Neuron (in vitro differentiated cells): ENCODE measurements around the gene TMEM132C.

ENCODE experiments used
- H2AFZ ChIP-seq: one replicate; pipeline ENCODE4 v1.6.1; 2013; ENCODE audit warnings: low read depth, mild to moderate bottlenecking, inconsistent platforms, low read length, moderate library complexity
- H3K27me3 ChIP-seq: one replicate; pipeline ENCODE4 v1.6.1; 2013; ENCODE audit warnings: low read length; ENCODE audit not compliant: insufficient read depth
- H3K36me3 ChIP-seq: one replicate; pipeline ENCODE4 v1.6.1; 2013; ENCODE audit warnings: low read length; ENCODE audit not compliant: insufficient read depth
- H3K4me1 ChIP-seq: one replicate; pipeline ENCODE4 v1.6.1; 2013; ENCODE audit warnings: low read length; ENCODE audit not compliant: insufficient read depth
- H3K4me3 ChIP-seq: 2 replicates; pipeline ENCODE4 v1.5.1; 2013; ENCODE audit warnings: mild to moderate bottlenecking, low read length, moderate library complexity
- H3K9me3 ChIP-seq: one replicate; pipeline ENCODE4 v1.6.1; 2013; ENCODE audit warnings: low read length

Gene TMEM132C

GRCh38 chr12:128609861-128610260 is 342.9 kb downstream of the TMEM132C start:
- no peaks in the 10 kb centered on the region for H3K36me3 ChIP-seq
- H3K27me3 ChIP-seq: no peaks in the 10 kb centered on the region
- no peak overlapping the region for H2AFZ ChIP-seq
- no peaks in the 10 kb centered on the region for H3K9me3 ChIP-seq
- H3K4me3 ChIP-seq: no peak overlapping the region
- H3K4me1 ChIP-seq: peaks cover 25% of the 10 kb centered on the region

- H3K4me1 ChIP-seq: peaks cover 25% of the 10 kb centered on the region
- no peak overlapping the region for H3K4me3 ChIP-seq
- H2AFZ ChIP-seq: no peak overlapping the region
- no peaks in the 10 kb centered on the region for H3K27me3 ChIP-seq
- H3K9me3 ChIP-seq: no peaks in the 10 kb centered on the region
- no peaks in the 10 kb centered on the region for H3K36me3 ChIP-seq
These were observed 344.8 kb downstream of the TMEM132C start for GRCh38 chr12:128611736-128612135.

GRCh38 chr12:128612150-128612850 is 345.3 kb downstream of the TMEM132C start:
- Histone ChIP-seq H3K27me3 (no peaks in the 10 kb centered on the region), H3K4me3 (no peak overlapping the region), H2AFZ (no peak overlapping the region), H3K4me1 (peaks cover 25% of the 10 kb centered on the region), H3K9me3 (no peaks in the 10 kb centered on the region), H3K36me3 (no peaks in the 10 kb centered on the region)

DNA sequence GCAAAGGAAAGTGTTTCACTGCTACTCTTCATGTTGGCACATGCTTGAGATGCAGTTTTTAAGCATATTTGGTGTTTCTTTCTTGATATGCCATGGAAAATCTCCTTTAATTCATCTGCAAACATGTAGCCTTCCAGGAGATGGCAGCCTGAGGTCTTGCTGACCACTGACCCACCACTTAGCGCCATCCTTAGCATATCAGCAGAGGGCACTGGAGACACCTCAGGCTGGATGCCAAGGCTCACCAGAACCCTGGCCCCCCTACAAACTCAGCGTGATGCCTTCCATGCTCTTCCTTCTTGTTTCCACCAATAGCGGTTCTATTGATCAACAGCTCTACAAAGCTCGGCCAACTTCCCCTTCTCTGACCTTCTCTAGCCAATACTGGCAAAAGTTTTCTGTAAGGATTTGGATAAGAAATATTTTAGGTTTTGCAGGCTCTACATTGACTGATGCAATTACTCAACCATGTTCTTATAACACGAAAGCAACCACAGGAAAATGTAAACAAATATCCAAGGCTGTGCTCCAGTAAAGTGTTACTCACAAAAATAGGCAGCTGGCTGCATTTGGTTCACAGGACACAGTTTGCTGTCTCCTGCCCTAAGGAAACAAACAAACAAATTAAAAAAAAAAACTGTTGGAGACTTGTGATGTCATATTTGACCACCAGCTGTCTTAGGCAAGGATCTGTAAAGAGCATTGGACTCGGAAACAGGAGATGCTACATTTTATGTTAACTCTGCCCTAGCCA is 347.0 kb downstream of the TMEM132C start:
- H3K4me3 ChIP-seq: no peak overlapping the region
- no peaks in the 10 kb centered on the region for H3K36me3 ChIP-seq
- H3K27me3 ChIP-seq: no peaks in the 10 kb centered on the region
- peaks cover 25% of the 10 kb centered on the region for H3K4me1 ChIP-seq
- H3K9me3 ChIP-seq: no peaks in the 10 kb centered on the region
- H2AFZ ChIP-seq: no peak overlapping the region

- no peaks in the 10 kb centered on the region for H3K9me3 ChIP-seq
- no peaks in the 10 kb centered on the region for H3K27me3 ChIP-seq
- no peak overlapping the region for H3K4me3 ChIP-seq
- H2AFZ ChIP-seq: no peak overlapping the region
- H3K4me1 ChIP-seq: peaks cover 8% of the 10 kb centered on the region
- H3K36me3 ChIP-seq: no peaks in the 10 kb centered on the region
These were observed 350.4 kb downstream of the TMEM132C start for GRCh38 chr12:128617304-128617833.

GRCh38 chr12:128619263-128619662 is 352.3 kb downstream of the TMEM132C start:
- Histone ChIP-seq H2AFZ (no peak overlapping the region), H3K9me3 (no peaks in the 10 kb centered on the region), H3K36me3 (no peaks in the 10 kb centered on the region), H3K4me3 (no peak overlapping the region), H3K27me3 (no peaks in the 10 kb centered on the region), H3K4me1 (no peaks in the 10 kb centered on the region)

- Histone ChIP-seq H3K4me3 (no peak overlapping the region), H3K27me3 (no peaks in the 10 kb centered on the region), H2AFZ (no peak overlapping the region), H3K36me3 (no peaks in the 10 kb centered on the region), H3K4me1 (no peaks in the 10 kb centered on the region), H3K9me3 (no peaks in the 10 kb centered on the region)
These were observed 354.3 kb downstream of the TMEM132C start for GRCh38 chr12:128621304-128621703.

- Histone ChIP-seq H3K4me3 (no peak overlapping the region), H3K27me3 (no peaks in the 10 kb centered on the region), H3K4me1 (no peaks in the 10 kb centered on the region), H3K9me3 (no peaks in the 10 kb centered on the region), H2AFZ (no peak overlapping the region), H3K36me3 (no peaks in the 10 kb centered on the region)
These were observed 356.8 kb downstream of the TMEM132C start for GRCh38 chr12:128623748-128624147.

- Histone ChIP-seq H3K4me1 (no peaks in the 10 kb centered on the region), H3K36me3 (no peaks in the 10 kb centered on the region)
These were observed 359.9 kb downstream of the TMEM132C start for GRCh38 chr12:128626808-128627320.

DNA sequence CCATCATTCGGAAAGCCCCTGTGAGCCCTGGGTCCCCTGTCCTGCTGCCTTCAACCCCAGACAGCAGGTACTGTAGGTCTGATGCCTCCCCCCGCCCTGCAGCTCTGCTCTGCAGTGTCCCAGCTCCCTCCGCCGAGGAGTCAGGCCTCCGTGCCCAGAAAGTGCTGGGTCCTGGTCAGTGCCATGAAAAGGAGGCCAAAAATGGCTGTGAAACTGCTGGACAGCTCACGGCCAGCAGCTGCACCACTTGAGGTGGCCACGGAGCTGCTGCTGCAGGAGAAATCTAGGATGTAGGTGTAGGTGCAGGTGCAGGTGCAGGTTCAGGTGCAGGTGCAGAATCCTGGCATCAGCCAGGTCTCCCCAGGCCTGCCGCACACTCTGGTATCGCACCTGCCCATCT is 360.7 kb downstream of the TMEM132C start:
- no peak overlapping the region for H3K4me3 ChIP-seq
- no peaks in the 10 kb centered on the region for H3K4me1 ChIP-seq
- H3K27me3 ChIP-seq: no peaks in the 10 kb centered on the region
- H3K36me3 ChIP-seq: no peaks in the 10 kb centered on the region
- H3K9me3 ChIP-seq: no peaks in the 10 kb centered on the region
- H2AFZ ChIP-seq: no peak overlapping the region

More at GRCh38 chr12:128626808-128627320, 359.9 kb downstream of the TMEM132C start:
- Histone ChIP-seq H3K9me3 (no peaks in the 10 kb centered on the region), H3K27me3 (no peaks in the 10 kb centered on the region), H2AFZ (no peak overlapping the region), H3K4me3 (no peak overlapping the region)

GRCh38 chr12:128629979-128630378 is 363.0 kb downstream of the TMEM132C start:
- Histone ChIP-seq H3K4me1 (peaks cover 6% of the 10 kb centered on the region), H2AFZ (no peak overlapping the region), H3K4me3 (no peak overlapping the region), H3K36me3 (no peaks in the 10 kb centered on the region), H3K9me3 (peaks cover 3% of the 10 kb centered on the region), H3K27me3 (no peaks in the 10 kb centered on the region)

DNA sequence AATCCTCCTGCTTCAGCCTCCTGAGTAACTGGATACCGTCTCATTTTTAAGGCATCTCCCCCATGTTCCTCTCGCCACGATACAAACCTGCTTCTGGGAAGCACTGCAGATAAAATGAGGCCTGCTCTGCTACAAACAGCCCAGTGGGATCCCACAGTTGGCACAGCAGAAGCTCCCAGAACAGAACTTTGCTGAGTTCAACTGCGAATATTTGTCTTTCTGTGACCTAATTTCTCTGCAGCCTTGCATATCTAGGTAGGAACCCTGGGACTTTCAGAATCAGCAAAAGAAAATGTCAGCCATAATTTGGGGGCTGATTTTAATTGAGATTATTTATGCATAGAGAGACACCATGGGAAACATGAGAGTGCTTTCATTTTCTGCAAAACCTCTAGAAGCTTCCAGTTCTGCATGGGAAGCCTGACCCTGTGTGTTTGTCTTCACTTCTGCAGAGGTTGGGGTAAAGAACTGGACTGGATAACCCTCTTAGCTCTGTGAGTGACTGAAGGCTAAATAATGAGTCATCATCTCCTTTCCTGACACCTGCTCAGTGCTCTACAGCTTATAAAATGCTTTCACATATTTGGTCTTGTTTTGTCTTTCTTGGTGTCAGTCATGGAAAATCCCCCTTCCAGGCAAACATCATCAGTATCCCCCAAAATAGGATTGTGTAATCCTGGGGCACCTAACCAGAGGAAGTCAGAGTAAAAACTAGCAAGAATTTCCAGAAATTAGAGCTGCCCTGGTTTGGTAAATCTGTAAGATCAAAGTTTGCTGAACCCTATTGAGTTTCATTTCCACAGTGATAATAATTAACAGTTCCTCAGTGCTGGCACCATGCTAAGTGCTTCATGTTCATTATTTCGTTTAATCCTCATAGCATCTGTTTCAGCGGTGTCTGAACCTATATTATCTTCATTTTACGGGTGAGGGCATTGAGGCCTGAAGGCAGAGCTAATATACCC is 371.0 kb downstream of the TMEM132C start:
- no peaks in the 10 kb centered on the region for H3K36me3 ChIP-seq
- H3K27me3 ChIP-seq: no peaks in the 10 kb centered on the region
- peaks cover 3% of the 10 kb centered on the region for H3K9me3 ChIP-seq
- H3K4me1 ChIP-seq: peaks cover 14% of the 10 kb centered on the region
- H2AFZ ChIP-seq: no peak overlapping the region
- no peak overlapping the region for H3K4me3 ChIP-seq
